ENCODE results near the gene SLC16A3.
"Not testable (repeated sequence)": the region's sequence is repeated elsewhere in the genome, so short reads cannot be mapped to it uniquely, and the experiment has no call there.

Gene SLC16A3

GRCh38 chr17:82246365-82247181 is 17.7 kb downstream of the SLC16A3 start:
- Histone ChIP-seq H3K4me3 (ENCODE audit: low read length) (no peak overlapping the region), H3K4me1 (ENCODE audit: control insufficient read depth, insufficient read depth, low read length) (peaks cover 48% of the 10 kb centered on the region), H3K4me2 (ENCODE audit: low read length) (peak overlapping the region; percentile 32), H3K9me3 (replicated peaks; ENCODE audit: low read length) (no peaks in the 10 kb centered on the region), H3K36me3 (ENCODE audit: insufficient read depth, low read length) (peaks cover 82% of the 10 kb centered on the region), H3K27me3 (ENCODE audit: control insufficient read depth, insufficient read depth, low read length) (no peaks in the 10 kb centered on the region), H3K9ac (ENCODE audit: low read depth, low read length) (peak overlapping the region; percentile 34)

GRCh38 chr17:82247182-82247823 is 18.5 kb downstream of the SLC16A3 start:
- H3K4me1 ChIP-seq (ENCODE audit: control insufficient read depth, insufficient read depth, low read length), result peaks cover 41% of the 10 kb centered on the region
- peaks cover 90% of the 10 kb centered on the region for H3K36me3 ChIP-seq (ENCODE audit: insufficient read depth, low read length)
- H3K9ac ChIP-seq (ENCODE audit: low read depth, low read length), result peak overlapping the region; percentile 34

DNA sequence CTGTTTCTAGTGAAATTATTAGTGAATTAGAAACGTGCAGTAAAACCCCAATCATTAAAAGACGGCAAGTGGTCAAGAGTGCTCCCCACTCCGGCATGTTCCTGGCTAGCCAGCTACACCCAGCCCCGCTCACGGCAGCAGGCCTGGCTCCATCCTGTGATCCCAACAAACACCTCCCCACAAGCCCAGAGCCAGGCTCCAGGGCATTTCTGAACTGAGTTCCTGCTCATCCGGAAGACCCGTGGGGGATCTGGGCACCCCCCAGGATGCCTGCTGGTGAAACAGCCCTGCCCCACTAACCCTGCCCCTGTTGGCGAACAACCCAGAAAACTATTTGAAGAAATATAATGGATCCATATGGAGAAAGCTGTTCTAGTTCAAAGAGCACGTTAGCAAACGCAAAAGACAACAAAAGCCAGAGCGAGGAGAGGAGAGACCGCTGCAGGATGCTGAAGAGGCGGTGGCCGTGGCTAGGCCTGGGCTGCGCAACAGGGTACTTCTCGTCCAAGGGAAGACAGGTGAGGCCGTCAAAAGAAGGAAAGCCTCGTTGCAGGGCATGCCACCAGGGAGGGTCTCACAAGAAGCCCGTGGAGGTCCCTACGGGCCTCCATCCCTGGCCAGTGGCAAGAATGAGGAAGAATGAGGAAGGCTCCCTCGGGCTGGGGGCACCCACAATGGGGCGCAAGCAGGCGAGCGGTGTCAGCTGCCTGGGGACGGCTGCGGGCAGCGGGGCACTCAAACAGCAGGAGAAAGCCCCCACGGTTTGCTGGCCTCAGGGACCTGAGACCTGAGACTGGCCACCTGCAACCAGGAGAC is 19.2 kb downstream of the SLC16A3 start:
- Histone ChIP-seq H3K36me3 (ENCODE audit: insufficient read depth, low read length) (peaks cover 97% of the 10 kb centered on the region), H3K4me3 (ENCODE audit: low read length) (no peak overlapping the region), H3K27me3 (ENCODE audit: control insufficient read depth, insufficient read depth, low read length) (no peaks in the 10 kb centered on the region), H3K4me2 (ENCODE audit: low read length) (no peak overlapping the region), H3K9ac (ENCODE audit: low read depth, low read length) (no peak overlapping the region), H3K9me3 (replicated peaks; ENCODE audit: low read length) (no peaks in the 10 kb centered on the region), H3K4me1 (ENCODE audit: control insufficient read depth, insufficient read depth, low read length) (peaks cover 34% of the 10 kb centered on the region)

More at GRCh38 chr17:82247182-82247823, 18.5 kb downstream of the SLC16A3 start:
- no peaks in the 10 kb centered on the region for H3K27me3 ChIP-seq (ENCODE audit: control insufficient read depth, insufficient read depth, low read length)
- H3K4me2 ChIP-seq (ENCODE audit: low read length), result peak overlapping the region; percentile 32
- H3K9me3 ChIP-seq (replicated peaks; ENCODE audit: low read length), result no peaks in the 10 kb centered on the region
- H3K4me3 ChIP-seq (ENCODE audit: low read length), result no peak overlapping the region

DNA sequence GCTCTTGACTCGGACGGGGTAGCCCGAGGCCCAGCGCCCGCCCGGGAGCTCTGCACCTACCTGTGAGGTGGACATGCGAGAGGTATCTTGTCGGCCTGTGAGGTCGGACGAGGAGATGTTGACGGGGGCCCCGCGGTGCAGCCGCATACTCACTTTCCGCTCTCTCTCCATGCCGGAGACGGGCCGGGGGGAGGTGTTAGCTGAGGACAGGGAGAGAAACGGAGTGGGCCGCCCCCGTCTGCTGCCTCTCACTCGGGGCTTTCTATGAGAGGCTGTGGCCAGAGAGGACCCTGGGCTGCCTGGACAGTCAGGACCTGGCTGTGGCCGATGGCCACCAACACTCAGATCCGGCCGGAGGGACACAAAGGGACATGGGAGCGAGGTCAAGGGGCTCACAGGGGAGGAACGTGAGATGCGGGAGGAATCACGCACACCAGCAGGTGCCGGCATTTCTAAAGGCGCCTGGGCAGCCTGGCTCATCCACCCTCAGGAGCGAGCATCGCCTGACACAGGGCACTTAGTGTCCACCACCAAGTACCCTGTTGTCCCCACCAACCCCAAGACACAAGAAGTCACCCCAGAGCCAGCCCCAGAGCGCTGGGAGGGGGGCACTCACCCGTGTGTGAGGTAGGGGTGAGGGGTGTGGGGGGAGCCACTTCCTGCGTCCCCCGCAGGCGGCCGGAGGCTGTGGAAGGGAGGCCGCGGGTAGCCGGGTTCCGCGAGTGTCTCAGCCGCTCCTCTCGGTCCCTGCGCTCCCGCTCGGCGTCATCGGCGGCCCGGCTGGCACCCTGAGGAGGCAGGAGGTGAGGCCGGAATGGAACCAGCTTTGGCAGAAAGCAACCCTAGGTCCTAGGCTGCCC is 20.2 kb downstream of the SLC16A3 start:
- H3K27me3 ChIP-seq (ENCODE audit: control insufficient read depth, insufficient read depth, low read length), result no peaks in the 10 kb centered on the region
- H3K9ac ChIP-seq (ENCODE audit: low read depth, low read length), result no peak overlapping the region
- H3K4me2 ChIP-seq (ENCODE audit: low read length), result no peak overlapping the region
- peaks cover 25% of the 10 kb centered on the region for H3K4me1 ChIP-seq (ENCODE audit: control insufficient read depth, insufficient read depth, low read length)
- no peak overlapping the region for H3K4me3 ChIP-seq (ENCODE audit: low read length)
- no peaks in the 10 kb centered on the region for H3K9me3 ChIP-seq (replicated peaks; ENCODE audit: low read length)
- H3K36me3 ChIP-seq (ENCODE audit: insufficient read depth, low read length), result peaks cover 92% of the 10 kb centered on the region

GRCh38 chr17:82249896-82250581 is 21.2 kb downstream of the SLC16A3 start:
- H3K27me3 ChIP-seq (ENCODE audit: control insufficient read depth, insufficient read depth, low read length), result no peaks in the 10 kb centered on the region
- H3K9ac ChIP-seq (ENCODE audit: low read depth, low read length), result no peak overlapping the region
- H3K36me3 ChIP-seq (ENCODE audit: insufficient read depth, low read length), result peaks cover 82% of the 10 kb centered on the region
- H3K4me1 ChIP-seq (ENCODE audit: control insufficient read depth, insufficient read depth, low read length), result peaks cover 25% of the 10 kb centered on the region
- H3K4me2 ChIP-seq (ENCODE audit: low read length), result no peak overlapping the region
- H3K4me3 ChIP-seq (ENCODE audit: low read length), result no peak overlapping the region
- H3K9me3 ChIP-seq (replicated peaks; ENCODE audit: low read length), result no peaks in the 10 kb centered on the region

DNA sequence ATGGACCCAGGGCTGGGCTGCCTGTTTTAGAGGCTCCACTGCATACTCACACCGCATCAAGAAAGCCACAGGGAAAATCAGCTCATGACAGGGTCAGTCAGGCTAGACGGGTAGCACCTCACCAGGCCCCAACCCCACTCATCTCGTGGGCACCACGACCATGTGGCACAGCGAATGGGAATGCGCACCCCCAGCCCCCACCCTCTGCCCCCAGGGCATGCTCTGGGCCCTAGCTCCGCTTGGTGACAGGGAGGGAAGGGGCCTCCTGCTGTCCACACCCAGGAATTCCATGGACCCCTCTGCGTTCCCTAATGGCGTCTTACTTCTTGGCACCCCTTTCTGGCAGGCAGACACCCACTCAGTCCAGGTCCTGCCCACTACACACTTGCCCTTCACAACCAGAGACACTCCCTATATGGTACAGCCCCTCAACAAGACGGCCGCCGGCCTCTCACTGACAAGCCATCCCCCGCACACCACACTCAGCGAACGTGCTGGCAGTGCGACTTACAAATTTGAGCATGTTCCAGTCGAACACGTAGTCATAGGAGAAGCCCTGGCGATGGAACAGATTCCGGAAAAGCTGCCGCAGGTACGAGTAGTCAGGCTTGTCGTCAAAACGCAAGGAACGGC is 22.1 kb downstream of the SLC16A3 start:
- no peak overlapping the region for H3K4me3 ChIP-seq (ENCODE audit: low read length)
- peaks cover 24% of the 10 kb centered on the region for H3K4me1 ChIP-seq (ENCODE audit: control insufficient read depth, insufficient read depth, low read length)
- H3K36me3 ChIP-seq (ENCODE audit: insufficient read depth, low read length), result peaks cover 82% of the 10 kb centered on the region
- H3K4me2 ChIP-seq (ENCODE audit: low read length), result no peak overlapping the region
- no peaks in the 10 kb centered on the region for H3K27me3 ChIP-seq (ENCODE audit: control insufficient read depth, insufficient read depth, low read length)
- H3K9me3 ChIP-seq (replicated peaks; ENCODE audit: low read length), result no peaks in the 10 kb centered on the region
- H3K9ac ChIP-seq (ENCODE audit: low read depth, low read length), result no peak overlapping the region

GRCh38 chr17:82252511-82253178 is 23.8 kb downstream of the SLC16A3 start:
- Histone ChIP-seq H3K4me2 (ENCODE audit: low read length) (no peak overlapping the region), H3K9ac (ENCODE audit: low read depth, low read length) (no peak overlapping the region), H3K27me3 (ENCODE audit: control insufficient read depth, insufficient read depth, low read length) (no peaks in the 10 kb centered on the region), H3K36me3 (ENCODE audit: insufficient read depth, low read length) (peaks cover 82% of the 10 kb centered on the region), H3K4me3 (ENCODE audit: low read length) (no peak overlapping the region), H3K4me1 (ENCODE audit: control insufficient read depth, insufficient read depth, low read length) (peaks cover 9% of the 10 kb centered on the region), H3K9me3 (replicated peaks; ENCODE audit: low read length) (no peaks in the 10 kb centered on the region)

DNA sequence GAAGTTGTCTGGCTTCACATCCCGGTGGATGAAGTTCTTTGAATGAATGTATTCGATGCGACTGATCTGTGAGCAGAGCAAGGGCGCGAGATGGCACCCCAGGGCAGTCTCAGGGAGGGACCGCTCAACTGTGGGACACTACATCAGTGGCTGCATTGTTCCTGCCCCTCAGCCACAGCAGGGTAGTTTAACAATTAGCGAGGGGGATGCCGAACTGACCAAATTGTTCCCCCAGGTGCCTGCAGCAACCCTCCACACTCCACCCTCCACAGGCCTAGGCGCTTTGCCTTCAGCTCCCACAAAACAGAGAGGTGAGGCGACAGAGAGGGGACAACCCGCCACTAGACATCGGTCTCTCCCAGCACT is 24.3 kb downstream of the SLC16A3 start:
- Histone ChIP-seq H3K4me3 (ENCODE audit: low read length) (no peak overlapping the region), H3K9me3 (replicated peaks; ENCODE audit: low read length) (no peaks in the 10 kb centered on the region), H3K4me1 (ENCODE audit: control insufficient read depth, insufficient read depth, low read length) (peaks cover 7% of the 10 kb centered on the region), H3K9ac (ENCODE audit: low read depth, low read length) (no peak overlapping the region), H3K4me2 (ENCODE audit: low read length) (no peak overlapping the region), H3K36me3 (ENCODE audit: insufficient read depth, low read length) (peaks cover 77% of the 10 kb centered on the region), H3K27me3 (ENCODE audit: control insufficient read depth, insufficient read depth, low read length) (no peaks in the 10 kb centered on the region)

DNA sequence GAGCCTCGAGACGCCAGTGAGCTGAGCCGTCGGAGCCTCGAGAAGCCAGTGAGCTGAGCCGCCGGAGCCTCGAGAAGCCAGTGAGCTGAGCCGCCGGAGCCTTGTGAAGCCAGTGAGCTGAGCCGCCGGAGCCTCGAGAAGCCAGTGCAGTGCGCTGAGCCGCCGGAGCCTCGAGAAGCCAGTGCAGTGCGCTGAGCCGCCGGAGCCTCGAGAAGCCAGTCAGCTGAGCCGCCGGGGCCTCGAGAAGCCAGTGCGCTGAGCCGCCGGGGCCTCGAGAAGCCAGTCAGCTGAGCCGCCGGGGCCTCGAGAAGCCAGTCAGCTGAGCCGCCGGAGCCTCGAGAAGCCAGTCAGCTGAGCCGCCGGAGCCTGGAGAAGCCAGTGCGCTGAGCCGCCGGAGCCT is 25.3 kb downstream of the SLC16A3 start:
- not testable (repeated sequence) for H3K4me1 ChIP-seq (ENCODE audit: control insufficient read depth, insufficient read depth, low read length); H3K4me2 ChIP-seq (ENCODE audit: low read length); H3K9me3 ChIP-seq (replicated peaks; ENCODE audit: low read length); H3K4me3 ChIP-seq (ENCODE audit: low read length); H3K27me3 ChIP-seq (ENCODE audit: control insufficient read depth, insufficient read depth, low read length); H3K9ac ChIP-seq (ENCODE audit: low read depth, low read length)
- H3K36me3 ChIP-seq (ENCODE audit: insufficient read depth, low read length), result peaks cover 77% of the 10 kb centered on the region

DNA sequence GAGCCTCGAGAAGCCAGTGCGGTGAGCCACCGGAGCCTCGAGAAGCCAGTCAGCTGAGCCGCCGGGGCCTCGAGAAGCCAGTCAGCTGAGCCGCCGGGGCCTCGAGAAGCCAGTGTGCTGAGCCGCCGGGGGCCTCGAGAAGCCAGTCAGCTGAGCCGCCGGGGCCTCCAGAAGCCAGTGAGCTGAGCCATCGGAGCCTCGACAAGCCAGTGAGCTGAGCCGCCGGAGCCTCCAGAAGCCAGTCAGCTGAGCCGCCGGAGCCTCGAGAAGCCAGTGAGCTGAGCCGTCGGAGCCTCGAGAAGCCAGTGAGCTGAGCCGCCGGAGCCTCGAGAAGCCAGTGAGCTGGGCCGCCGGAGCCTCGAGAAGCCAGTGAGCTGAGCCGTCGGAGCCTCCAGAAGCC is 25.9 kb downstream of the SLC16A3 start:
- H3K9ac ChIP-seq (ENCODE audit: low read depth, low read length); H3K4me3 ChIP-seq (ENCODE audit: low read length); H3K4me1 ChIP-seq (ENCODE audit: control insufficient read depth, insufficient read depth, low read length); H3K9me3 ChIP-seq (replicated peaks; ENCODE audit: low read length); H3K27me3 ChIP-seq (ENCODE audit: control insufficient read depth, insufficient read depth, low read length); H3K4me2 ChIP-seq (ENCODE audit: low read length): not testable (repeated sequence)
- H3K36me3 ChIP-seq (ENCODE audit: insufficient read depth, low read length), result peaks cover 77% of the 10 kb centered on the region
